ENCODE data around the gene HOMER3.
"Not testable (repeated sequence)": the region's sequence is repeated elsewhere in the genome, so short reads cannot be mapped to it uniquely, and the experiment has no call there.

Gene HOMER3

DNA sequence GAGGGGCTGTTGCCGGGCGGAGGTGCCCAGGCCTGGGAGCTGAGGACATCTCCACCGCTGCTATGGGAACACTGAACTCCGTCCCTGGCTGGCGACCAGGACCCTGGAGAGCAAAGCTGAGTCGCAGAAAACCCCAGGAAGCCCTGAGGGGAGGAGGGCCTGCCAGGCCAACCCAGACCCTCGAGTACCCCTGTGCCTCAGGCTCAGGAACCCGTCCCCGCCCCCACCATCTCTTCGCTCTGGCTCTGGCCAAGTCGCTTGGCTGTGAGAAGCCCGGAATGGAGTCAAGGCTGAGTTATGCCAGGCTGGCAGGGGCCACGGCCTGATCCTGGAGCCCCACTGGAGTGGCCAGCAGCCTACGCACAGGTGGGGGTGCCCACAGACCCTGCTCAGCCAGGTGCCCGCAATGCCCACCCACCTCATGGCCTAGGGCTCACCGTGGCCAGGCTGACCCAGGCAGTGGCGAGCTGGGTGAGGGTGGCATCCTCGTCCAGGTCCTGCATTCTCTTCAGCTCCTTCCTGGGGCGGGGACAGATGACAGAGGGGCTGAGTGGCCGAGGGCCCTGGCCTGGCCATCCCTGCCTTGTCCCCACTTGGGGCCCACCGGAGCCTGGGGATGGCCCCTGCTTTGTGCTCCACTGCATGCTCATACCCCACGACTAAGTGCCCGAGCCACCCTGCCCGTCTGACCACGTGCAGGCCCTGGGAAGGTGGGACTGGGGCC, 36.5 kb downstream of the HOMER3 start:
- H3K4me3 ChIP-seq (ENCODE audit: control insufficient read depth, low read depth, low read length) = no peak overlapping the region
- no peak for DNase-seq (ENCODE audit: low read depth)
- TF ChIP-seq, protein P1, sequence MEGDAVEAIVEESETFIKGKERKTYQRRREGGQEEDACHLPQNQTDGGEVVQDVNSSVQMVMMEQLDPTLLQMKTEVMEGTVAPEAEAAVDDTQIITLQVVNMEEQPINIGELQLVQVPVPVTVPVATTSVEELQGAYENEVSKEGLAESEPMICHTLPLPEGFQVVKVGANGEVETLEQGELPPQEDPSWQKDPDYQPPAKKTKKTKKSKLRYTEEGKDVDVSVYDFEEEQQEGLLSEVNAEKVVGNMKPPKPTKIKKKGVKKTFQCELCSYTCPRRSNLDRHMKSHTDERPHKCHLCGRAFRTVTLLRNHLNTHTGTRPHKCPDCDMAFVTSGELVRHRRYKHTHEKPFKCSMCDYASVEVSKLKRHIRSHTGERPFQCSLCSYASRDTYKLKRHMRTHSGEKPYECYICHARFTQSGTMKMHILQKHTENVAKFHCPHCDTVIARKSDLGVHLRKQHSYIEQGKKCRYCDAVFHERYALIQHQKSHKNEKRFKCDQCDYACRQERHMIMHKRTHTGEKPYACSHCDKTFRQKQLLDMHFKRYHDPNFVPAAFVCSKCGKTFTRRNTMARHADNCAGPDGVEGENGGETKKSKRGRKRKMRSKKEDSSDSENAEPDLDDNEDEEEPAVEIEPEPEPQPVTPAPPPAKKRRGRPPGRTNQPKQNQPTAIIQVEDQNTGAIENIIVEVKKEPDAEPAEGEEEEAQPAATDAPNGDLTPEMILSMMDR (IDR thresholded peaks at IDR 0.05; ENCODE audit: control insufficient read depth, insufficient read depth, low read depth, low read length, missing control alignments) = no peak

DNA sequence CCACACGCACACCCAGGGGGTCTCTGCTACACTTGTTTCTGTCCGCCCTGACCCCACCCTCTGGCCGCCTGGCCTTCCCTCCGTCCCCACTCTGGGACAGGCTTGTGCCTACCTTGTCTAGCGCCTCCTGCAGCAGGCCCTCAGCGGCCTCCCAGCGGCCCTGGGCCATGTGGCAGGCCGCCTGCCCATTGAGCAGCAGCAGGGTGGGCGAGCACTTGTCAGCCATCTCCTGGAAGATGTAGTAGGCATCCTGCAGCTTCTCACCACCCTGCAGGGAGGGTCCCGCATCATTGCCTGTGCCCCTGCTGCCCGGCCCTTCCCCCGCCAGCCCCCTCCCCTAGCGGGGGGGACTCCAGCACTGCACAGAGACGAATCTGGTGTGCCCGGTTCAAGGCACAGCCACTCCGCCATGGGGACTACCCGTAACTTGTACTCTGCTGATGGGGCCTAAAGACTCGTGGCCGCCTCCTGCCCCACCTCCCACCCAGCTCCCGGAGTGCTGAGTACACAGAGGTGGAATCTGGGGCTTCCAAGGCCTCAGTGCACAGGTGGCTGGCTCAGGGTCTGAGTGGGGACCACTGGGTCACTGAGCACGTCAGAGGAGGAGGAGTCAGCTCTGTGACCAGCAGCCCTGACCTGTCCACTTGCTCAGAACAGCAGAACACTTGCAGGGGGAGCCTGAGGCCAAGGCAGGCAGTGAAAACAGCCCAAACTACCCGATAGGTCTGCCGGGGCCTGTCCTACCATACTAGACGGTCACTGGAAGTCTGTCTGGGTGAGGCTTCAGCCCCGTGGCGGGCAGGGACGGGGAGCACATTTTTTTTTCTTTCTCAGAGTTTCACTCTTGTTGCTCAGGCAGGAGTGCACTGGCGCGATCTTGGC, 37.6 kb downstream of the HOMER3 start:
- TF ChIP-seq, protein P1 (IDR thresholded peaks at IDR 0.05; ENCODE audit: control insufficient read depth, insufficient read depth, low read depth, low read length, missing control alignments) = no peak
- H3K4me3 ChIP-seq (ENCODE audit: control insufficient read depth, low read depth, low read length) = no peak overlapping the region
- DNase-seq (ENCODE audit: low read depth) = no peak

DNA sequence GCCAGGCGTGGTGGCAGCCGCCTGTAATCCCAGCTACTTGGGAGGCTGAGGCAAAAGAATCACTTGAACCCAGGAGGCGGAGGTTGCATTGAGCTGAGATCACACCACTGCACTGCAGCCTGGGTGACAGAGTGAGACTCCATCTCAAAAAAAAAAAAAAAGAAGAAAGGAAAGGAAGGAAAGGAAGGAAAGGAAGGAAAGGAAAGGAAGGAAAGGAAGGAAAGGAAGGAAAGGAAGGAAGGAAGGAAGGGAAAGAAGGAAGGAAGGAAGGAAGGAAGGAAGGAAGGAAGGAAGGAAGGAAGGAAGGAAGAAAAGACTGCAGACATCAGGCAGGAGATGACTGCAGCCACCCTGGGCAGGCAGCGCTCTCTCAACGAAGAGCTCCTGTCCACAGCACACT, 38.5 kb downstream of the HOMER3 start:
- DNase-seq (ENCODE audit: low read depth); H3K4me3 ChIP-seq (ENCODE audit: control insufficient read depth, low read depth, low read length): not testable (repeated sequence)

DNA sequence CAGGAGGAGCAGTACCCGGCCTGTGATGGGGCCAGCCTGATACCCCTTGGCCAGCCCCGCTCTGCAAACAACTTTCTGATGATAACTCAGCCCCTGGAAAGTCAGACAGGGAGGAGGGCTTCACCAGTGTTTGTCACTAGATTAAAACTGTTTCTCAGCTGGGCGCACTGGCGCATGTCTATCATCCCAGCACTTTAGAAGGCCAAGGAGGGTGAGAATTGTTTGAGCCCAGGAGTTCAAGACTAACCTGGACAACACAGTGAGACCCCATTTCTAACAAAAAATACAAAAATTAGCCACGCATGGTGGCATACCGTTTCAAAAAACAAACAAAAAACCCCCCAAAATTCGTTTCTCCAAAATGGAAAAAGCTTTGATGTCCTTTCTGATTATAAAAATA, 39.5 kb downstream of the HOMER3 start:
- TF ChIP-seq, protein P1 (IDR thresholded peaks at IDR 0.05; ENCODE audit: control insufficient read depth, insufficient read depth, low read depth, low read length, missing control alignments) = no peak
- no peak overlapping the region for H3K4me3 ChIP-seq (ENCODE audit: control insufficient read depth, low read depth, low read length)
- DNase-seq (ENCODE audit: low read depth) = no peak

DNA sequence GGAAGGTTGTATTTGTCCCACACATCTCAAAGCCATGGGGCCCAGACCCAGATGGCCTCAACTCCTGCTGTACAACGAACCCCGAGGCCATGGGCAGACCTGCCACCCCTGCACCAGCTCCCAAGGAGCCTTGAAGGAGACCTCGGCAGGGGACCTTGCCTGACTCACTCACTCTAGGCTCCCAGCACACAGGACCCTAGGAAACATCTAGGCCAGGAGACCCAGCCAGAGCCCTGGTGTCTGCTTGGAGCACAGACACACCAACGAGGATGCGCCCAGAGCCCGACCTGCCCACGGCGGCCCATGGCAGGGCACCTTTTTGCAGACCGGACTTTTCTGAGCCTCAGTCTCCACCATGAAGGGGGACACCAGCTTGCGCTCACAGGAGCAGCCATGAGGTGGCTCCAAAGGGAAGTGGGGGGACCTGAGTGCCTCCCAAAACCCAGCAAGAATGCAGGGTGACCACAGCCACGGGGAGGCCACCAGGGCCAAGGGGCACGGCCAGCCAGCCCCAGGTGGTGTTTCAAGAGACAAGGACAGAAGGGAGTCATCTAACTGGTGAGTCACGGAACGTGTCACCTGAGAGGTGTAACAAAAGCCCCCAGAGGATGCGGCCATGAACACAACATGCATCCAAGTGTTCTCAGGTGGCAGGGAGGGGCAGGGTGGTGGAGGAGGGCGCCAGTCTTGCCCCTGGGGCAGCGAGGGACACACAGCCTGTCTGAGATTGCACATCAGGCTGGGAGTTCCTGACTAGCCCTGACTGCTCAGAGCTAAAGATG, 40.1 kb downstream of the HOMER3 start:
- DNase-seq (ENCODE audit: low read depth) = no peak
- TF ChIP-seq, protein P1 (IDR thresholded peaks at IDR 0.05; ENCODE audit: control insufficient read depth, insufficient read depth, low read depth, low read length, missing control alignments) = no peak
- H3K4me3 ChIP-seq (ENCODE audit: control insufficient read depth, low read depth, low read length) = no peak overlapping the region

DNA sequence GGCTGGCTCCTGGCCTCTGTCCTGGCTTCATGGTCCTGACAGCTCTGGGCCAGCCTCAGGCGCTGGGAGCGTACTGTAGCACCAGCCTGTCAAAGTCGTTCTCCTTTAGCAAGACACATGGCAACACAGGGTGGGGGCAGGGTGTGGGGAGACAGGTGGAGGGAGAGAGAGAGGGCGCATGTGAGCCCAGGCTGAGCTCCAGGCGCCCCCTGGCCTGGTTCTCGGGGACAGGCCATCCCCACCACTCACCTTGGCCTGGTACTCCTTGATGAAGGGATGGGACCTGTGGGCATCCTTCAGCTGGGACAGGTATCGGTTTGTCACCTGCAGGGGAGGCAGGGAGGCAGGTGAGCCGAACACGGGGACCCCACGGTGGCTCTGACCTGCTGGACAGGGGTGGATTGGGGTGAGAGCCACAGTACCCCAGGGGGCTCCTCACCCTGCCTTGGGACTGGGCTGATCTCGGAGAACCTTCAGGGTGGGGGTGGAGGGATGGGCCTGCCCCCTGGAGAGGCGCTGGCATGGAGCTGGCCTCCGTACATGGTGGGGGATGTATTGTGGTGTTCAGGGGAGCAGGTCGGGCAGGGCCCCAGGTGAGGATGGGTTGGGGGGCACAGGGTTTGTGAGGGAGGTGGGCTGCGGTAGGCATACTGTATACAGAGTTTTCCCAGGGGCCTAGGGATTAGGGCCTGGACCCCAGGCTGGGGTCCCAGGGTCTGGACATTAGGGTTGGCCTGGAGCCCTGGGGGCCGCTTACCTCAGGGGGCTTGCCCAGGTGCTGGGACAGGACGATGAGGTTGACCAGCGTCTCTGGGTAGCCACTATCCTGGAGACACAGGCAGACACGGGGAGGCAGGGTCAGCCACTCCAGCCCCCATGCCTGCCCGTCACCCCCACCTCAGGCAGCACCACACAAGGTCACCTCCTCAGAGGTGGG, 41.1 kb downstream of the HOMER3 start:
- DNase-seq (ENCODE audit: low read depth) = no peak
- H3K4me3 ChIP-seq (ENCODE audit: control insufficient read depth, low read depth, low read length) = no peak overlapping the region
- TF ChIP-seq, protein P1 (IDR thresholded peaks at IDR 0.05; ENCODE audit: control insufficient read depth, insufficient read depth, low read depth, low read length, missing control alignments) = no peak

All from AG09309 (cell line).